NAMALWA (cell line): ENCODE results near the gene GLRX.
"Not testable (repeated sequence)": the region's sequence is repeated elsewhere in the genome, so short reads cannot be mapped to it uniquely, and the experiment has no call there.

Experiments used
- DNase-seq: peaks from one replicate; pipeline ENCODE4 v3.0.0-alpha.2; 2015; ENCODE audit warnings: low spot score

GLRX gene

GRCh38 chr5:95826949-95827891, 4.7 kb upstream of the GLRX start:
- no peak for DNase-seq

- DNase-seq, result no peak
These were observed 3.0 kb upstream of the GLRX start for GRCh38 chr5:95825495-95825894.

GRCh38 chr5:95824747-95825146, 2.2 kb upstream of the GLRX start:
- no peak for DNase-seq

- DNase-seq, result peak; percentile 61
These were observed 1.4 kb upstream of the GLRX start for GRCh38 chr5:95823738-95824609.

GRCh38 chr5:95823218-95823737, 752 bp upstream of the GLRX start:
- no peak for DNase-seq

- peak; percentile 86 for DNase-seq
These were observed 434 bp downstream of the GLRX start for GRCh38 chr5:95822043-95822541.

GRCh38 chr5:95821110-95822021, 1.2 kb downstream of the GLRX start:
- peak; percentile 53 for DNase-seq

GRCh38 chr5:95818181-95819147, 4.1 kb downstream of the GLRX start:
- DNase-seq, result peak; percentile 45

- no peak for DNase-seq
These were observed 5.1 kb downstream of the GLRX start for GRCh38 chr5:95817430-95817829.

- no peak for DNase-seq
These were observed 5.8 kb downstream of the GLRX start for GRCh38 chr5:95816776-95817175.

- DNase-seq, result no peak
These were observed 6.2 kb downstream of the GLRX start for GRCh38 chr5:95816341-95816740.

GRCh38 chr5:95815155-95815729, 7.3 kb downstream of the GLRX start:
- peak; percentile 45 for DNase-seq

- DNase-seq, result not testable (repeated sequence)
These were observed 9.5 kb downstream of the GLRX start for GRCh38 chr5:95813035-95813434.

- DNase-seq, result no peak
These were observed 10.5 kb downstream of the GLRX start for GRCh38 chr5:95812074-95812471.

- DNase-seq, result not testable (repeated sequence)
These were observed 11.0 kb downstream of the GLRX start for GRCh38 chr5:95811461-95812073.

GRCh38 chr5:95811126-95811423, 11.5 kb downstream of the GLRX start:
- not testable (repeated sequence) for DNase-seq

- DNase-seq, result no peak
These were observed 12.0 kb downstream of the GLRX start for GRCh38 chr5:95810305-95811125.

GRCh38 chr5:95809414-95809960, 13.0 kb downstream of the GLRX start:
- DNase-seq, result no peak
